ENCODE results near the gene SOCS3.
"Not testable (repeated sequence)": the region's sequence is repeated elsewhere in the genome, so short reads cannot be mapped to it uniquely, and the experiment has no call there.

SOCS3 gene

GRCh38 chr17:78325076-78325687 is 34.7 kb downstream of the SOCS3 start:
- DNase-seq: no peak

- peak; percentile 45 for DNase-seq
These were observed 35.3 kb downstream of the SOCS3 start for GRCh38 chr17:78324391-78325075.

- no peak for DNase-seq
These were observed 36.0 kb downstream of the SOCS3 start for GRCh38 chr17:78323826-78324390.

- no peak for DNase-seq
These were observed 36.9 kb downstream of the SOCS3 start for GRCh38 chr17:78322858-78323455.

- DNase-seq: no peak
These were observed 37.5 kb downstream of the SOCS3 start for GRCh38 chr17:78322327-78322857.

- no peak for DNase-seq
These were observed 41.0 kb downstream of the SOCS3 start for GRCh38 chr17:78318843-78319242.

GRCh38 chr17:78318407-78318806 is 41.5 kb downstream of the SOCS3 start:
- no peak for DNase-seq

- no peak for DNase-seq
These were observed 42.0 kb downstream of the SOCS3 start for GRCh38 chr17:78317794-78318400.

- DNase-seq: no peak
These were observed 42.7 kb downstream of the SOCS3 start for GRCh38 chr17:78316867-78317789.

- DNase-seq: no peak
These were observed 43.6 kb downstream of the SOCS3 start for GRCh38 chr17:78316115-78316866.

GRCh38 chr17:78315355-78316114 is 44.3 kb downstream of the SOCS3 start:
- peak; percentile 34 for DNase-seq

GRCh38 chr17:78314683-78315354 is 45.1 kb downstream of the SOCS3 start:
- no peak for DNase-seq

GRCh38 chr17:78313735-78314648 is 45.9 kb downstream of the SOCS3 start:
- peak; percentile 87 for DNase-seq

- DNase-seq: not testable (repeated sequence)
These were observed 50.1 kb downstream of the SOCS3 start for GRCh38 chr17:78309659-78310255.

GRCh38 chr17:78307887-78308638 is 51.8 kb downstream of the SOCS3 start:
- no peak for DNase-seq

- no peak for DNase-seq
These were observed 53.0 kb downstream of the SOCS3 start for GRCh38 chr17:78306913-78307312.

Measured in CD4-positive, alpha-beta T cell treated with Interleukin-10 for 1 hour (primary cell).